GM18870 (cell line): ENCODE results near the gene UNC5A.

Source experiments
- ATAC-seq: cut with Tn5 transposase; IDR thresholded peaks from one replicate; pipeline ENCODE4 v1.9.1; 2021; ENCODE audit warnings: moderate library complexity; ENCODE audit not compliant: unreplicated experiment

The UNC5A gene

DNA sequence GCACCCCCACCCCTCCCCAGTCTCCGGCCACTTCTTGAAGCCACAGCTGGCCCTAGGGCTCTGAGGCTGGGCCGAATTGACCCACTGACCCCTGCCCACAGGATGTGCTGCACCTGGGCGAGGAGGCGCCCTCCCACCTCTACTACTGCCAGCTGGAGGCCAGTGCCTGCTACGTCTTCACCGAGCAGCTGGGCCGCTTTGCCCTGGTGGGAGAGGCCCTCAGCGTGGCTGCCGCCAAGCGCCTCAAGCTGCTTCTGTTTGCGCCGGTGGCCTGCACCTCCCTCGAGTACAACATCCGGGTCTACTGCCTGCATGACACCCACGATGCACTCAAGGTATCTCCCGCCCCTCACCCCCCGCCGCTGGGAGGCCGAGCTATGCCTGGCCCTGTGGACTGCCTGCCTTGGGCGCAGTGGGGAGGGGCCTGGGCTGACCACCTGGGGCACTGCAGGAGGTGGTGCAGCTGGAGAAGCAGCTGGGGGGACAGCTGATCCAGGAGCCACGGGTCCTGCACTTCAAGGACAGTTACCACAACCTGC is 67.5 kb downstream of the UNC5A start:
- no peak for ATAC-seq

GRCh38 chr5:176878463-176878862 is 68.1 kb downstream of the UNC5A start:
- no peak for ATAC-seq

- ATAC-seq, result no peak
Observed at GRCh38 chr5:176878906-176879662, 68.7 kb downstream of the UNC5A start.

DNA sequence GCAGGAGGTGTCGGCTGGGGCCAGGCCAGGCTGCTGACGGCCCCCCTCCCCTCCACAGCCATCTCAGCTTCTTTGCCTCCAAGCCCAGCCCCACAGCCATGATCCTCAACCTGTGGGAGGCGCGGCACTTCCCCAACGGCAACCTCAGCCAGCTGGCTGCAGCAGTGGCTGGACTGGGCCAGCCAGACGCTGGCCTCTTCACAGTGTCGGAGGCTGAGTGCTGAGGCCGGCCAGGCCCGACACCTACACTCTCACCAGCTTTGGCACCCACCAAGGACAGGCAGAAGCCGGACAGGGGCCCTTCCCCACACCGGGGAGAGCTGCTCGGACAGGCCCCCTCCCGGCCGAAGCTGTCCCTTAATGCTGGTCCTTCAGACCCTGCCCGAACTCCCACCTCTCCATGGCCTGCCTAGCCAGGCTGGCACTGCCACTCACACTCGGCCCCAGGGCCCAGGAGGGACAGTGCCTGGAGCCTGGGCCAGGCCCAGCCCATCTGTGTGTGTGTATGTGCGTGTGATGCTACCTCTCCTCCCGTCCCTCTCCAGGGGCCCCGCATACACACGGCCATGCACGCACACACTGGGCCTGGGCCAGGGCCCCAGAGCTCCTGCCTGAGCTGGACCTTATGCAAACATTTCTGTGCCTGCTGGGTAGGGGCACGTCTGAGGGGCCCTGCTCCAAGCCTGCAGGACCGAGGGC is 69.5 kb downstream of the UNC5A start:
- ATAC-seq, result no peak

DNA sequence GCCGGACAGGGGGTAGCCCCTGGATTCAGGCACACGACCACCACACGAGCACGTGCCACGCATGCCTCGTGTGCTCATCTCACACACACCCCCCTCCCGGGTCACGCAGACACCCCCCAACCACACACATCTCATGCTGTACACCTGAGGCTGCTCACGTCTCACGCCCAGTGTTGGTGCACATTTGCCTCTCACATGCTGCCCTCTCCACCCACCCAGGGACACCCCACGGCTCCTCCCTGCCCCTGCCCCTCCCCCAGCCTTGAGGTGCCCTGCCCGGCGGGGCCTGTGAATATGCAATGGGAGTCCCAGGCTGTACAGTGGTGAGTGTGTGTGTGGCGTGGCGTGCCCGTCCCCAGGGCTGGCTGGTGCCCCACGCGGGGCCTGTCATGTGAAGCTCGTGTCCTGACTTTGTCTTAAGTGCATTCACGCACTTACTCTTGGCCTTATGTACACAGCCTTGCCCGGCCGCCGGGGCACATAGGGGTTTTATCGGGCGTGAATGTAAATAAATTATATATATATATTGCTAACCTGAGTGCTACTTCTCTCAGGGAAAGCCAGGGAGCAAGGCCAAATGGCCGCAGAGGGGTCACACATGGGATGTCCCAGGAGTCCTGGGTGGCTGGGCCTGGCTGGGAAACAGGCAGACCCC is 70.1 kb downstream of the UNC5A start:
- ATAC-seq, result no peak

DNA sequence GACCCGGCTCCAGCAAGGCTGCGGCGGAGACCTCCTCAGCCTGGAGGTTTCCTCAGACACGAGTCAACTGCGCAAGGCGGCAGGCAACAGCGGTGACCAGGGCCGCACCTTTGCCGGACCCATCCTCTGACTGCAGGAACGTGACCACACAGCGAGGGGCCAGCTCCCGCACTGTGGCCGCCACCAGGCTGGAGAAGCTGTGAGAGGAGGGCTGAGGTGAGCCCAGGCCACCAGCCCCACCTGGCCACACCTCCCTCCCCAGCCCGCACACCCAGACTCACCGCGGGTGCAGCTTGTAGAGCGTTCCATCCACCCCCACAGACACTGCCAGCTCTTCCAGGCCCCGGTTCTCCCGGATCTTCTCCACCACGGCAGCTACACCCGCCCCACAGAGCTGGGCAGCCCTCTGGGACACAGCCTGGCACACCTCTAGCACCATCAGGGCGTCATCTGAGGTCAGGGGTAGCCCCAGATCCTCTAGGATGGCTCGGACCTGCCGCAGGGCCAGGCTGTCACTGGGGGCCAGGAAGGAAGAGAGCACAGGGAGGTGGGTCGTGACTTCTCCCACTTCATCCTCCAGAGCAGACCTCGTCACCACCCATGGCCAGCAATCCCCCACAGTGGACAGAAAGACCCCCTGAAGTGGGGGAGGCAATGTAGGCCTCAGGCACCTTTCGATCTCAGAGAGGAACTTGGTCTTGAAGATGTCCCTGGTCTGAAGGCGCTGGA is 70.8 kb downstream of the UNC5A start:
- no peak for ATAC-seq

- ATAC-seq, result no peak
Observed at GRCh38 chr5:176881816-176882566, 71.6 kb downstream of the UNC5A start.

DNA sequence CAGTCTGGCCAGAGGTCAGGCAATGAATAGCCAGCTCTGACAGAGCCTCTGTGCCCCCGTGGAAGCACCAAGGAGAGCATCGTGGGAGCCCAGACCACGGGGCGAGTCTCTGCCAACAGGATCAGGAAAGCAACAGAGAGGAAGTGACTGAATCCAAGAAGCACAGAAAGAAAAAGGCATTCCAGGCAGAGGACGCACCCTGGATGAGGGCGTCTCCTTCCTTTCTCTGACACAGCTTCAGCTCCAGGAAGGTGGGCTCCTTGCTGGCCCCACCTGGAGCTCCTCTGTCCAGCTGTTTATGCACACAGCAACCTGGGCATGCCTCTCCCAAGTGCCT is 72.2 kb downstream of the UNC5A start:
- ATAC-seq, result no peak

DNA sequence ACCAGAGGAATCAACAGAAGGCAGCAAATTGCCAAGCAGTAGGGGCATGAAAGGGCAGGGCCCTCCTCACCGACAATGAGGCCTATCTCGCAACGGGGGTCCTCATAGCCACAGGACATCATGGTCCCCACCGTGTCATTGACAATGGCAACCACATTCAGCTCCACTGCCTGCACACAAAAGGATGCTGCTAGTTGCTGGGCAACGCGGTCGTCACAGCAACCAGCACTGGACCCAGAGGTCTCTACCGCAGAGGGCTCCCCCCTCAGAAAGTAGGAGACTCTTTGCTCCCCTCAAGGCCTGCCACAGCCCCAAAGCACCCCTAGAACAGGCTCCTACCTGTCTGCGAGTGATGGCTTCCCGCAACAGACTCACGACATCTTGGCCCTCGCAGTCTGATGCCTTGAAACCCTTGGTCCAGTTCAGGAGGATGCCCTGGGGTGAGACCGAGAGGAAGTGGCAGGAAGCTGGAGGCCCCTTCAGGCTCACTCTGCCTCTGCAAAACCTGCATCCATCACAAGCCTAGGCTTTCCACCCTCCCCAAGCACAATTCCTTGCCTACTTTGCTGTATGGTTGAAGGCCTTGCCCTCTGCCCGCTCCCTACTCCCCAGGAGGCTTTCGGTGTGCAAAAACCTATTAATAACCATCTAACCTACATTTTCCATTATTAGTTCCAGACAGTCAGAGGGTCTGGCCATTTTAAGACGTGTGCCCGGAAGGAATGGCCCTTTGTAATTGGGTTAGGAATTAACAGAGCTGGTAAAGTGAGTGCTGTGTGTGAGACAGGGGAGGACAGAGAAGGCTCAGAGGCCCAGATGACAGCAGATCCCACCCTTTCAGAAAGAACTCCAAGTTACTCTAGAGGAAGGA is 73.6 kb downstream of the UNC5A start:
- no peak for ATAC-seq

GRCh38 chr5:176884571-176884890 is 74.2 kb downstream of the UNC5A start:
- no peak for ATAC-seq

- no peak for ATAC-seq
Observed at GRCh38 chr5:176886336-176887251, 76.2 kb downstream of the UNC5A start.

DNA sequence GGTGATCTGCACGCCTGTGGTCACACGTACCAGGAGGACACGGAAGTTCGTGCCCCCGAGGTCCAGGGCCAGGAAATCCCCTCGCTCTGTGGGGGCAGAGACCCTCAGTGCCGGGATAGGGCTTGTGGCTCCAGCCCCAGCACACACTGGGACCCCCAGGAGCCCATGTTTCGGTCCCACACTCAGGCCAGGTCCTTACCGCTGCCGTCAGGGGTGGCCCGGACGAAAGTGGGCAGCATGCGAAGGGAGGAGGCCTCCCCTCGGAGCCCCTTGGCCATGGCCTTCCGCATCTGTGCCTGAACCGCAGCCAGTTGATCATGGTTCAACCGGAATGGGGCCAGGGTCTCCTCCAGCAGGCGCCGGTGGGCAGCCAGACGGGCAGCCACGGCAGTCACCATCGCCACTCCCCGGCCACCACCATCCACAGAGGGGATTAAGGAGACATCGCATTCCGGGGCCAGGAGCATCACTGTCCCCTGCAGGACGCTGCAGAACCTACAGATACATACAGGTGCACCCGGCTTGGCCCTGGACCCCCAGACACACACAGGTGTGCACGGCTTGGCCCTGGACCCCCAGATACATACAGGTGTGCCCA is 77.0 kb downstream of the UNC5A start:
- ATAC-seq, result no peak

DNA sequence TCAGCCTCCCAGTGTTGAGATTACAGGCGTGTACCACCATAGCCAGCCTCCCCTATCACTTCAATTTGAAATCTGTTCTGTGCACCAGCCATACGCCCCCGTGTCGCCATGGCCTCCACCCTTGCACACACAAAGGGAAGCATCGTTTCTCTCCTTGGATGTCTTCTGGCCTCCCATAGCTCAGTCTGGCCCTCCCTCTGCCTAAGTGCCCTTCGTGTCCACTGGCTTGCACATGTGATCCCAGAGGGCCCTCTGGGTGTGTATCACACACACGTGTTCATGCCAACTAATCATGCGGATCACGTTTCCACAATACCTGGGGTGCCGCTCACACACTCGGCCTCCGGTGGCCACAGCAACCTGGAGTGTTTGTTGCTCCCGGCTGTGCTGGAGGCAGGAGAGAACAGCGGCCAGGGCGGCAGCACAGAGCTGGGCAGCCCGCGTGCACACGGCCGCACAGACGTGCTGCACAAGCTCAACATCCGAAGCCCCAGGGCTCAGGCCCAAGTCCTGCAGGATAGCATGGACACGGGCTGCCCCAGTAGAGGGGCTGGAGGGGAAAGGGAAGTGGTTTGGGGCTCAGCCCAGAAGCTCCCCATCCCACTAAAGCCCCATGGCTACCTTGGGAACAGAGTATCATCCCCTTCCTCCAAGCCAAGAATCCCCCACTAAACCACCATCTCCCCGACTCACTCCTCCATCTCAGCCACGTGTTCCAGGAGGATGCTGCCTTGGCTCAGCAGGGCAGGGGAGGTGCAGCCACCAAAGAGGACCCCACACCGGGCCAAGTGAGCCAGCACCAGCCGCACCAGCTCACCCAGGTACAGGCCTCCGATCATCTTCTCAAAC is 77.9 kb downstream of the UNC5A start:
- no peak for ATAC-seq

- ATAC-seq, result no peak
Observed at GRCh38 chr5:176888865-176889165, 78.5 kb downstream of the UNC5A start.

- no peak for ATAC-seq
Observed at GRCh38 chr5:176889321-176890280, 79.2 kb downstream of the UNC5A start.
